ENCODE measurements around the gene GUCA2B.

GUCA2B gene

GRCh38 chr1:42184616-42185015 is 31.4 kb downstream of the GUCA2B start:
- no peak for FAIRE-seq
- DNase-seq (ENCODE audit: low spot score), result no peak

- FAIRE-seq, result no peak
- DNase-seq (ENCODE audit: low spot score), result no peak
These were observed 32.9 kb downstream of the GUCA2B start for GRCh38 chr1:42186152-42186551.

GRCh38 chr1:42189931-42190853 is 37.0 kb downstream of the GUCA2B start:
- FAIRE-seq, result no peak
- no peak for DNase-seq (ENCODE audit: low spot score)

- DNase-seq (ENCODE audit: low spot score) (no peak), FAIRE-seq (no peak)
These were observed 38.1 kb downstream of the GUCA2B start for GRCh38 chr1:42191319-42191718.

GRCh38 chr1:42192106-42192505 is 38.9 kb downstream of the GUCA2B start:
- no peak for FAIRE-seq
- DNase-seq (ENCODE audit: low spot score), result no peak

- FAIRE-seq (no peak), DNase-seq (ENCODE audit: low spot score) (no peak)
These were observed 42.6 kb downstream of the GUCA2B start for GRCh38 chr1:42195841-42196240.

GRCh38 chr1:42198251-42198650 is 45.0 kb downstream of the GUCA2B start:
- FAIRE-seq (no peak), DNase-seq (ENCODE audit: low spot score) (no peak)

- DNase-seq (ENCODE audit: low spot score), result no peak
- FAIRE-seq, result no peak
These were observed 48.8 kb downstream of the GUCA2B start for GRCh38 chr1:42201986-42202385.
